ENCODE data around the gene KCNQ1. TPM values are rescaled to one million over a fixed set of nuclear protein-coding genes. Genes with fewer than 3 reads are reported as not detected.
A peak's percentile ranks its signal among the peaks of the same experiment; 100 is the strongest.

Gene KCNQ1
- total RNA-seq, 6 donors from 2014 or later = 18.0 to 45.4 (median 32.7) TPM

- ATAC-seq (ENCODE audit: low FRiP score in 2 of 2) = no peak
Measured at GRCh38 chr11:2796508-2797113, 351.8 kb downstream of the KCNQ1 start.

GRCh38 chr11:2797121-2797711, 352.4 kb downstream of the KCNQ1 start:
- DNase-seq = peak; percentile 16 to 58
- ATAC-seq (ENCODE audit: low FRiP score in 2 of 2) = no peak
- Histone ChIP-seq H3K27me3 (no peaks in the 10 kb centered on the region), H3K4me3 (no peak overlapping the region), H3K27ac (no peak overlapping the region), H3K9me3 (no peaks in the 10 kb centered on the region), H3K4me1 (peaks cover 0 to 15% (median 8%) of the 10 kb centered on the region in 4 donors), H3K36me3 (no peaks in the 10 kb centered on the region)
- WGBS, 2 donors = 89 to 91% methylated on average over 13 to 24 of the region's 25 CpGs
- TF ChIP-seq CTCF (IDR thresholded peaks at IDR 0.05) (no peak), POLR2A (IDR thresholded peaks at IDR 0.05) (no peak)

More at GRCh38 chr11:2796508-2797113, 351.8 kb downstream of the KCNQ1 start:
- no peaks in the 10 kb centered on the region for H3K27me3 ChIP-seq
- peak; percentile 10 to 56 for DNase-seq
- H3K36me3 ChIP-seq = no peaks in the 10 kb centered on the region
- no peak overlapping the region for H3K4me3 ChIP-seq
- H3K9me3 ChIP-seq = no peaks in the 10 kb centered on the region
- peaks cover 4 to 15% (median 10%) of the 10 kb centered on the region in 4 donors for H3K4me1 ChIP-seq
- no peak overlapping the region for H3K27ac ChIP-seq
- no peak for TF ChIP-seq EP300 (IDR thresholded peaks at IDR 0.05)
- TF ChIP-seq POLR2A (IDR thresholded peaks at IDR 0.05) = no peak
- TF ChIP-seq CTCF (IDR thresholded peaks at IDR 0.05) = no peak
- no peak for TF ChIP-seq POLR2AphosphoS5 (IDR thresholded peaks at IDR 0.05)
- 90 to 94% methylated on average over 23 to 32 of the region's 32 CpGs for WGBS, 2 donors

GRCh38 chr11:2797741-2798361, 353.0 kb downstream of the KCNQ1 start:
- no peaks in the 10 kb centered on the region for H3K36me3 ChIP-seq
- no peak for TF ChIP-seq CTCF (IDR thresholded peaks at IDR 0.05)
- no peak for TF ChIP-seq POLR2A (IDR thresholded peaks at IDR 0.05)
- TF ChIP-seq EP300 (IDR thresholded peaks at IDR 0.05) = no peak
- TF ChIP-seq POLR2AphosphoS5 (IDR thresholded peaks at IDR 0.05) = no peak
- no peaks in the 10 kb centered on the region for H3K9me3 ChIP-seq
- peaks cover 0 to 15% (median 8%) of the 10 kb centered on the region in 4 donors for H3K4me1 ChIP-seq
- 93% methylated on average over 4 to 9 of the region's 9 CpGs for WGBS, 2 donors
- H3K27me3 ChIP-seq = no peaks in the 10 kb centered on the region
- no peak for ATAC-seq (ENCODE audit: low FRiP score in 2 of 2)
- peak; percentile 15 to 57 for DNase-seq
- no peak overlapping the region for H3K27ac ChIP-seq
- no peak overlapping the region for H3K4me3 ChIP-seq

GRCh38 chr11:2798951-2799761, 354.3 kb downstream of the KCNQ1 start:
- peak; percentile 15 to 70 for DNase-seq
- Histone ChIP-seq H3K4me1 (peaks cover 0 to 15% (median 8%) of the 10 kb centered on the region in 4 donors), H3K4me3 (no peak overlapping the region), H3K27me3 (no peaks in the 10 kb centered on the region), H3K9me3 (no peaks in the 10 kb centered on the region), H3K36me3 (no peaks in the 10 kb centered on the region), H3K27ac (peak overlapping the region in 1 of 4 donors; percentile 14)
- 88 to 89% methylated on average over 17 of the region's 17 CpGs for WGBS, 2 donors
- TF ChIP-seq POLR2AphosphoS5 (IDR thresholded peaks at IDR 0.05) (peak in 1 of 2 donors; percentile 37), EP300 (IDR thresholded peaks at IDR 0.05) (no peak)
- no peak for ATAC-seq (ENCODE audit: low FRiP score in 2 of 2)

Data from upper lobe of left lung (tissue), 6 donors.